Neural cell (in vitro differentiated cells): Measurements from ENCODE around the gene MAP3K5. TPM values are rescaled to one million over a fixed set of nuclear protein-coding genes. Genes with fewer than 3 reads are reported as not detected.

Source experiments
- H2AFZ ChIP-seq: fragments of 200-600, 300-800 bp; sonication (generic), shearing (Covaris generic); 2 replicates; pipeline ENCODE4 v1.6.0; 2014; ENCODE audit warnings: low read depth, mild to moderate bottlenecking, antibody characterized with exemption, low read length, moderate library complexity
- H3F3A ChIP-seq: fragments of 200-600 bp; shearing (Covaris generic); 2 replicates; pipeline ENCODE4 v1.6.1; 2016; ENCODE audit warnings: mild to moderate bottlenecking, moderate library complexity, mixed read lengths, antibody characterized with exemption, low read length; ENCODE audit not compliant: insufficient read depth, poor library complexity, severe bottlenecking
- H3K27ac ChIP-seq: fragments of 200-600, 300-800 bp; sonication (generic), shearing (Covaris generic); 2 replicates; pipeline ENCODE4 v1.5.1; 2014; ENCODE audit warnings: mild to moderate bottlenecking, low read length, moderate library complexity
- H3K27me3 ChIP-seq: fragments of 300-800, 200-600 bp; sonication (generic), shearing (Covaris generic); 2 replicates; pipeline ENCODE4 v1.6.0; 2014; ENCODE audit warnings: mild to moderate bottlenecking, low read depth, low read length, moderate library complexity; ENCODE audit not compliant: insufficient read depth
- H3K36me3 ChIP-seq: fragments of 300-800, 200-600 bp; sonication (generic), shearing (Covaris generic); 2 replicates; pipeline ENCODE4 v1.5.1; 2014; ENCODE audit warnings: mild to moderate bottlenecking, antibody characterized with exemption, low read length, moderate library complexity; ENCODE audit not compliant: insufficient read depth
- H3K4me2 ChIP-seq: fragments of 300-800, 200-600 bp; sonication (generic), shearing (Covaris generic); 2 replicates; pipeline ENCODE4 v1.6.0; 2014; ENCODE audit warnings: mild to moderate bottlenecking, low read length
- H3K4me3 ChIP-seq: fragments of 300-800, 200-600 bp; sonication (generic), shearing (Covaris generic); 2 replicates; pipeline ENCODE4 v1.5.1; 2014; ENCODE audit warnings: mild to moderate bottlenecking, low read length, moderate library complexity
- H3K79me2 ChIP-seq: fragments of 200-600 bp; shearing (Covaris generic); replicated peaks from 2 replicates; pipeline ENCODE4 v1.6.0; 2014; ENCODE audit warnings: mild to moderate bottlenecking, low read length, moderate library complexity; ENCODE audit not compliant: insufficient read depth
- H3K9ac ChIP-seq: fragments of 300-800, 200-600 bp; sonication (generic), shearing (Covaris generic); 2 replicates; pipeline ENCODE4 v1.6.1; 2016; ENCODE audit warnings: mild to moderate bottlenecking, low read length, mixed read lengths
- H3K9me2 ChIP-seq: fragments of 200-600 bp; shearing (Covaris generic); 2 replicates; pipeline ENCODE4 v1.6.1; 2016; ENCODE audit warnings: mild to moderate bottlenecking, low read length, mixed read lengths; ENCODE audit not compliant: insufficient read depth
- H3K9me3 ChIP-seq: fragments of 200-600, 300-800 bp; sonication (generic), shearing (Covaris generic); 2 replicates; pipeline ENCODE4 v1.6.1; 2016; ENCODE audit warnings: mild to moderate bottlenecking, mixed run types, low read length, moderate library complexity, mixed read lengths
- H4K20me1 ChIP-seq: fragments of 200-600 bp; shearing (Covaris generic); 2 replicates; pipeline ENCODE4 v1.6.1; 2016; ENCODE audit warnings: mild to moderate bottlenecking, mixed run types; ENCODE audit not compliant: insufficient read depth
- CTCF ChIP-seq: fragments of 450-650 bp; IDR thresholded peaks from 2 replicates; pipeline ENCODE4 v1.5.1; 2014; ENCODE audit warnings: antibody characterized with exemption, mild to moderate bottlenecking, moderate library complexity; ENCODE audit not compliant: poor library complexity, severe bottlenecking
- EP300 ChIP-seq: fragments of 450-650 bp; conservative IDR thresholded peaks from 2 replicates; pipeline ENCODE4 v1.6.1; 2014; ENCODE audit warnings: antibody characterized with exemption, mild to moderate bottlenecking, moderate library complexity; ENCODE audit not compliant: poor library complexity, severe bottlenecking
- EZH2 ChIP-seq: fragments of 200-600, 300-800 bp; shearing (Covaris generic), sonication (generic); IDR thresholded peaks from 2 replicates; pipeline ENCODE4 v1.6.1; 2014; ENCODE audit warnings: antibody characterized with exemption, low read length, borderline replicate concordance, mild to moderate bottlenecking; ENCODE audit not compliant: insufficient read depth, poor library complexity, severe bottlenecking
- MXI1 ChIP-seq: fragments of 450-650 bp; conservative IDR thresholded peaks from 2 replicates; pipeline ENCODE4 v1.6.1; 2014; ENCODE audit warnings: antibody characterized with exemption, mild to moderate bottlenecking; ENCODE audit not compliant: poor library complexity, severe bottlenecking
- POLR2AphosphoS5 ChIP-seq: IDR thresholded peaks from 2 replicates; pipeline ENCODE4 v1.6.1; 2012
- RAD21 ChIP-seq: fragments of 450-650 bp; conservative IDR thresholded peaks from 2 replicates; pipeline ENCODE4 v1.6.1; 2014; ENCODE audit warnings: antibody characterized with exemption, mild to moderate bottlenecking, moderate library complexity
- REST ChIP-seq: IDR thresholded peaks from 2 replicates; pipeline ENCODE4 v1.6.1; 2012; ENCODE audit warnings: borderline replicate concordance
- SMC3 ChIP-seq: fragments of 450-650 bp; conservative IDR thresholded peaks from 2 replicates; pipeline ENCODE4 v1.6.1; 2014; ENCODE audit warnings: antibody characterized with exemption, mild to moderate bottlenecking, moderate library complexity; ENCODE audit not compliant: poor library complexity
- TAF1 ChIP-seq: IDR thresholded peaks from 2 replicates; pipeline ENCODE4 v1.6.1; 2012; ENCODE audit warnings: low read depth
- polyA plus RNA-seq: library from polyadenylated mRNA; depleted of rRNA; stranded (reverse); fragments of >200 nt; gene quantifications from 2 replicates; pipeline ENCODE4 v1.2.3, GENCODE V29; 2014

MAP3K5 gene
- polyA plus RNA-seq, 1 donor from 2014 or later: 2.0 TPM

- peak overlapping the region; percentile 57 for H3K9ac ChIP-seq
- no peaks in the 10 kb centered on the region for H3F3A ChIP-seq
- no peaks in the 10 kb centered on the region for H3K9me3 ChIP-seq
- peak overlapping the region; percentile 44 for H3K4me2 ChIP-seq
- H3K4me3 ChIP-seq: peak overlapping the region; percentile 78
- no peaks in the 10 kb centered on the region for H4K20me1 ChIP-seq
- no peak overlapping the region for H2AFZ ChIP-seq
- no peaks in the 10 kb centered on the region for H3K36me3 ChIP-seq
- H3K27ac ChIP-seq: no peak overlapping the region
- no peaks in the 10 kb centered on the region for H3K79me2 ChIP-seq
- H3K27me3 ChIP-seq: peaks cover 66% of the 10 kb centered on the region
- TF ChIP-seq MXI1: no peak
- TF ChIP-seq RAD21: no peak
- TF ChIP-seq CTCF: no peak
- TF ChIP-seq EZH2: peak; percentile 40
- no peak for TF ChIP-seq POLR2AphosphoS5
- no peak for TF ChIP-seq REST
- no peak for TF ChIP-seq TAF1
- TF ChIP-seq SMC3: no peak
- TF ChIP-seq EP300: no peak
- no peaks in the 10 kb centered on the region for H3K9me2 ChIP-seq
Measured at GRCh38 chr6:136549300-136550044, 242.8 kb downstream of the MAP3K5 start.

- Histone ChIP-seq H3K27ac (no peak overlapping the region), H3F3A (no peaks in the 10 kb centered on the region), H3K9me3 (no peaks in the 10 kb centered on the region), H3K79me2 (no peaks in the 10 kb centered on the region), H3K27me3 (peaks cover 63% of the 10 kb centered on the region), H3K36me3 (no peaks in the 10 kb centered on the region), H3K9ac (no peak overlapping the region), H3K4me3 (peak overlapping the region; percentile 78), H3K4me2 (no peak overlapping the region), H4K20me1 (no peaks in the 10 kb centered on the region), H3K9me2 (no peaks in the 10 kb centered on the region), H2AFZ (no peak overlapping the region)
- TF ChIP-seq REST (no peak), EZH2 (no peak), MXI1 (no peak), EP300 (no peak), CTCF (no peak), RAD21 (no peak), SMC3 (no peak)
Measured at GRCh38 chr6:136548582-136549299, 243.5 kb downstream of the MAP3K5 start.
